Endothelial cell (in vitro differentiated cells): ENCODE data around the gene NUP58. TPM values are rescaled to one million over a fixed set of nuclear protein-coding genes. Genes with fewer than 3 reads are reported as not detected.

Experiments used
- DNase-seq: peaks from one replicate; pipeline ENCODE4 v3.0.0; 2021; ENCODE audit warnings: low spot score
- H3K27ac Mint-ChIP-seq: one replicate; pipeline ENCODE4 v1.8.0; 2021; ENCODE audit warnings: mixed read lengths, inconsistent platforms; ENCODE audit not compliant: unreplicated experiment
- H3K27me3 Mint-ChIP-seq: one replicate; pipeline ENCODE4 v1.8.0; 2021; ENCODE audit warnings: mild to moderate bottlenecking, moderate library complexity, mixed read lengths, inconsistent platforms; ENCODE audit not compliant: unreplicated experiment
- H3K36me3 Mint-ChIP-seq: one replicate; pipeline ENCODE4 v1.8.0; 2021; ENCODE audit warnings: mild to moderate bottlenecking, low read depth, mixed read lengths, inconsistent platforms; ENCODE audit not compliant: unreplicated experiment
- H3K4me1 Mint-ChIP-seq: one replicate; pipeline ENCODE4 v1.8.0; 2021; ENCODE audit warnings: mild to moderate bottlenecking, mixed read lengths, inconsistent platforms; ENCODE audit not compliant: unreplicated experiment
- H3K4me3 Mint-ChIP-seq: one replicate; pipeline ENCODE4 v1.8.0; 2021; ENCODE audit warnings: mild to moderate bottlenecking, mixed read lengths, inconsistent platforms; ENCODE audit not compliant: unreplicated experiment
- H3K9me3 Mint-ChIP-seq: one replicate; pipeline ENCODE4 v1.8.0; 2021; ENCODE audit warnings: mixed read lengths, inconsistent platforms; ENCODE audit not compliant: unreplicated experiment
- total RNA-seq: library from RNA; stranded (reverse); fragmentation: NEBNext Ultra II Directional; extraction: Animal tissue kit (Norgen Biotek cat#: 25700); gene quantifications from one replicate; pipeline ENCODE4 v1.2.1, GENCODE V29; 2021; ENCODE audit not compliant: unreplicated experiment
- TF ChIP-seq, protein P1 (sequence below): fragments of 200-600 bp; sonication (generic); IDR thresholded peaks from one replicate; pipeline ENCODE4 v1.5.0; 2021; ENCODE audit warnings: antibody characterized with exemption; ENCODE audit not compliant: unreplicated experiment

The NUP58 gene
- total RNA-seq, 1 donor from 2014 or later, result 49.9 TPM

DNA sequence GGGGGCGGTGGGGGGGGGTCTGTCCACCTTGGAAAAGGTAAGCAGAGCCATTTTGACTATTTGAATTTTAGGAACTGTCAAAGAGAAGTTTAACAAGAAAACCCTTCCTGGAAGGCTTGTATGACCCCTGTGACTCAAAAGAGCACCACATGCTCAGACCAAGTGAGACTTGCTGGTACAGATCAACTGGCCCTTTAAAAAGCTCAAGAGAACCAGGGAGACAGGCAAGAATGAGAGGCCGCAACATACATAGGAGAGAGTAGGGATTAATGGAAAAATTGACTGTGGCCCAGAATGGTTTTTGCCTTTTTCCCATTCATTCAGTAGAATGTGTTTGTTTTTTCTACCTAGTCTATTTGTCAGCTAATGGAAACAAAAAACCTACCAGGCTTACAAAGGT is 44.2 kb downstream of the NUP58 start:
- Mint-ChIP-seq H3K27ac (no peak overlapping the region), H3K4me3 (no peak overlapping the region), H3K27me3 (no peaks in the 10 kb centered on the region), H3K9me3 (no peaks in the 10 kb centered on the region), H3K4me1 (no peaks in the 10 kb centered on the region), H3K36me3 (no peaks in the 10 kb centered on the region)
- DNase-seq, result no peak
- TF ChIP-seq, protein P1, sequence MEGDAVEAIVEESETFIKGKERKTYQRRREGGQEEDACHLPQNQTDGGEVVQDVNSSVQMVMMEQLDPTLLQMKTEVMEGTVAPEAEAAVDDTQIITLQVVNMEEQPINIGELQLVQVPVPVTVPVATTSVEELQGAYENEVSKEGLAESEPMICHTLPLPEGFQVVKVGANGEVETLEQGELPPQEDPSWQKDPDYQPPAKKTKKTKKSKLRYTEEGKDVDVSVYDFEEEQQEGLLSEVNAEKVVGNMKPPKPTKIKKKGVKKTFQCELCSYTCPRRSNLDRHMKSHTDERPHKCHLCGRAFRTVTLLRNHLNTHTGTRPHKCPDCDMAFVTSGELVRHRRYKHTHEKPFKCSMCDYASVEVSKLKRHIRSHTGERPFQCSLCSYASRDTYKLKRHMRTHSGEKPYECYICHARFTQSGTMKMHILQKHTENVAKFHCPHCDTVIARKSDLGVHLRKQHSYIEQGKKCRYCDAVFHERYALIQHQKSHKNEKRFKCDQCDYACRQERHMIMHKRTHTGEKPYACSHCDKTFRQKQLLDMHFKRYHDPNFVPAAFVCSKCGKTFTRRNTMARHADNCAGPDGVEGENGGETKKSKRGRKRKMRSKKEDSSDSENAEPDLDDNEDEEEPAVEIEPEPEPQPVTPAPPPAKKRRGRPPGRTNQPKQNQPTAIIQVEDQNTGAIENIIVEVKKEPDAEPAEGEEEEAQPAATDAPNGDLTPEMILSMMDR, result no peak

DNA sequence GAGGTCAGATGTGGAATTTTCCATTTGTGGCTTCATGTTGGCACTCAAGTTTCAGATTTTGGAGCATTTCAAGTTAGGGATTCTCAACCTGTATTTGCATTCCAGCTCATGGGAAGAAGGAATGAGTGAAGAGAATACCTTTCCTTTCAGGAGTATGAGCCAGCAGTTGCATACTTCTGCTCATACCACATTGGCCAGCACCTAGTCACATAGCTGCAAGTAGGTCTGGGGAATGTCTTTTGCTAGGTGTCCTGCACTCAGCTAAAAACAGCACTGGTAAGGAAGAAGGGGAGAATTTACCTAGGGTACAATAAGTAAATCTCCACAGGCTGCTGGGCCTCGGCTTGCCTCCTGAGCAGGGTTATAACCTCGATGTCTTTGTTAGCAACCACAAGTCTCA is 45.7 kb downstream of the NUP58 start:
- no peak overlapping the region for H3K4me3 Mint-ChIP-seq
- TF ChIP-seq, protein P1, result no peak
- no peaks in the 10 kb centered on the region for H3K36me3 Mint-ChIP-seq
- H3K9me3 Mint-ChIP-seq, result no peaks in the 10 kb centered on the region
- H3K27me3 Mint-ChIP-seq, result no peaks in the 10 kb centered on the region
- no peak overlapping the region for H3K27ac Mint-ChIP-seq
- peaks cover 2% of the 10 kb centered on the region for H3K4me1 Mint-ChIP-seq
- DNase-seq, result no peak

DNA sequence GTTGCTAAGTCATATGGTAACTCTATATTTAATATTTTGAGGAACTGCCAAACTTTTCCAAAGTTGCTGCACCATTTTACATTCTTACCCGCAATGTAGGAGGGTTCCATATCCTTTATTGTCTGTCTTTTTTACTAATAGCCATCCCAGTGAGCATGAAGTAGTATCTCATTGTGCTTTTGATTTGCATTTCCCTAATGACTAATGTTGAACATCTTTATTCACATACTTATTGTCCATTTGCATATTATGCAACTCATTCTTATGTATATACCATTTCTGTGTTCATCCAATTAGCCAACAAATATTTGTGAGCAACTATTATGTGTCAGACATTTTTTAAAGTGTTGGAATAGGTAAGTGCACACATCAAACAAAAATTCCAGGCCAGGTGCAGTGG is 50.0 kb downstream of the NUP58 start:
- peaks cover 15% of the 10 kb centered on the region for H3K4me1 Mint-ChIP-seq
- TF ChIP-seq, protein P1, result no peak
- H3K9me3 Mint-ChIP-seq, result no peaks in the 10 kb centered on the region
- no peak overlapping the region for H3K4me3 Mint-ChIP-seq
- no peak for DNase-seq
- peaks cover 5% of the 10 kb centered on the region for H3K27me3 Mint-ChIP-seq
- no peak overlapping the region for H3K27ac Mint-ChIP-seq
- no peaks in the 10 kb centered on the region for H3K36me3 Mint-ChIP-seq

DNA sequence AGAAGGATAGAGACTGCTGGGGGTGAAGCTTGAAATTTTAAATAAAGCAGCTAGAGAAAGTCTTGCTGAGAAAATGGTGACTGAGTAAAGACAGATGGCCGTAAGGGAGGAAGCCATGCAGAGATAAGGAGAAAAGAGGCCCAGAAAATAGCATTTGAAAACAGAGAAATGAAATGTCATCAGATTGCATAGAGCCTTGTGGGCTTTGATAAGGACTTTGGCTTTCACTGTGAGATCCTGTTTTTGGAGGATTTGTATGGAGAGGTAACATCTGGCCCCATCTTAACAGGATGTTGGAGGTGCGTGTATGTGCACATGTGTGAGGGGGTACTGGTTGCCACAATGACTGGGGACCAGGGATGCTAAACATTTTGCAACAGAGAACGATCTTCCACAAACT is 50.8 kb downstream of the NUP58 start:
- Mint-ChIP-seq H3K27ac (peak overlapping the region; percentile 13), H3K27me3 (peaks cover 5% of the 10 kb centered on the region), H3K9me3 (no peaks in the 10 kb centered on the region), H3K4me1 (peaks cover 15% of the 10 kb centered on the region), H3K36me3 (no peaks in the 10 kb centered on the region), H3K4me3 (peak overlapping the region; percentile 0)
- TF ChIP-seq, protein P1, result no peak
- no peak for DNase-seq

DNA sequence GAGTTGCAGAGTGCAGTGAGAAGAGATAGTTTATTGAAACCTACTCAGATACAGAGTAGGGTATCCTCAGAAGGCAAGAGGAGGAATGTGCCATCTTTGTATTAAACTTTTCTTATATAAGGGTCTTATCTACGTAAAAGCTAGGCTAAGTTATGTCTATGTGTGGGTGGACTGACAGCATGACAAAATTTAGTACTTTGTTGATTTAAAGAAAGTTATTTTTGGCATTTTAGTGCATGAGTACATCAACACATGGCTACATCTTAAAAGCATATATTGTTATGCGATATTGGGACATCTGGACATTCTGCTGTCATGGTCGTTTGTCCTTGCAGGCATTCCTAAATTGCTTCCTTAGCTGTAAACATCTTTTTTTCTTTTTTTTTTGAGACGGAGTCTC is 51.4 kb downstream of the NUP58 start:
- Mint-ChIP-seq H3K9me3 (no peaks in the 10 kb centered on the region), H3K27me3 (peaks cover 5% of the 10 kb centered on the region), H3K4me3 (peak overlapping the region; percentile 0), H3K4me1 (peaks cover 15% of the 10 kb centered on the region), H3K27ac (peak overlapping the region; percentile 13), H3K36me3 (no peaks in the 10 kb centered on the region)
- DNase-seq, result no peak
- TF ChIP-seq, protein P1, result no peak
